Measurements from ENCODE around the gene TP53AIP1. TPM values are rescaled to one million over a fixed set of nuclear protein-coding genes. Genes with fewer than 3 reads are reported as not detected.

The TP53AIP1 gene
- total RNA-seq, 1 donor from 2014 or later, result 0.13 TPM

DNA sequence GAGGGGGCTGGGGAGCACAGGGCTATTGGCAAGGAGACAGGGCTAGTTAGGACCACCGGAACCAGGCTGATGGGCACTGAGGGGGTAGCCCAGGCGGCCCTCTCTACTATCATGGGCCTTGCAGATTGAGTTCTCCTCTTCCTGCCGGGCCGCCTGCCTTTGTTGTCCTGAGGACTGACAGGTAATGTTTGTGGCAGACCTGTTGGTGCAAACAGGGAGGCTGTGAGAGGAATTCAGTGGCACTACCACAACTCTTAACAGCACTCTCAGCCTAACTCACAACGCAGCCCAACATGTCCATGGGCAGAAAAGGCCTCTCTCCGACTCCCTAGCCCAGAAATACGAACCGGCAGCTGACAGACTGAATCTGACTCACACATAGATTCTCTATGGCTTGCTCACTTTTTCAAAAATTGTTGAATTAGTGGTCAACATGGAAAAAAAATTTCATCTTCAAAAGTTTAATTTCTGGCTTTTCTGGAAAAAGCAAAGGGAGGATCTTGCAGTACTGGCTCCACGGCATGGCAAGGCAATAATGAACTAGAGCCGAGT, 40.1 kb downstream of the TP53AIP1 start:
- Mint-ChIP-seq H3K9me3 (ENCODE audit: unreplicated experiment) (no peaks in the 10 kb centered on the region), H3K4me1 (ENCODE audit: unreplicated experiment) (peaks cover 34% of the 10 kb centered on the region), H3K27ac (ENCODE audit: unreplicated experiment) (no peak overlapping the region), H3K4me3 (ENCODE audit: unreplicated experiment) (no peak overlapping the region), H3K27me3 (ENCODE audit: unreplicated experiment) (peaks cover 34% of the 10 kb centered on the region), H3K36me3 (ENCODE audit: low read depth, unreplicated experiment) (no peaks in the 10 kb centered on the region)
- TF ChIP-seq, protein P1, sequence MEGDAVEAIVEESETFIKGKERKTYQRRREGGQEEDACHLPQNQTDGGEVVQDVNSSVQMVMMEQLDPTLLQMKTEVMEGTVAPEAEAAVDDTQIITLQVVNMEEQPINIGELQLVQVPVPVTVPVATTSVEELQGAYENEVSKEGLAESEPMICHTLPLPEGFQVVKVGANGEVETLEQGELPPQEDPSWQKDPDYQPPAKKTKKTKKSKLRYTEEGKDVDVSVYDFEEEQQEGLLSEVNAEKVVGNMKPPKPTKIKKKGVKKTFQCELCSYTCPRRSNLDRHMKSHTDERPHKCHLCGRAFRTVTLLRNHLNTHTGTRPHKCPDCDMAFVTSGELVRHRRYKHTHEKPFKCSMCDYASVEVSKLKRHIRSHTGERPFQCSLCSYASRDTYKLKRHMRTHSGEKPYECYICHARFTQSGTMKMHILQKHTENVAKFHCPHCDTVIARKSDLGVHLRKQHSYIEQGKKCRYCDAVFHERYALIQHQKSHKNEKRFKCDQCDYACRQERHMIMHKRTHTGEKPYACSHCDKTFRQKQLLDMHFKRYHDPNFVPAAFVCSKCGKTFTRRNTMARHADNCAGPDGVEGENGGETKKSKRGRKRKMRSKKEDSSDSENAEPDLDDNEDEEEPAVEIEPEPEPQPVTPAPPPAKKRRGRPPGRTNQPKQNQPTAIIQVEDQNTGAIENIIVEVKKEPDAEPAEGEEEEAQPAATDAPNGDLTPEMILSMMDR (IDR thresholded peaks at IDR 0.05; ENCODE audit: unreplicated experiment), result no peak
- no peak for DNase-seq (ENCODE audit: low spot score)

DNA sequence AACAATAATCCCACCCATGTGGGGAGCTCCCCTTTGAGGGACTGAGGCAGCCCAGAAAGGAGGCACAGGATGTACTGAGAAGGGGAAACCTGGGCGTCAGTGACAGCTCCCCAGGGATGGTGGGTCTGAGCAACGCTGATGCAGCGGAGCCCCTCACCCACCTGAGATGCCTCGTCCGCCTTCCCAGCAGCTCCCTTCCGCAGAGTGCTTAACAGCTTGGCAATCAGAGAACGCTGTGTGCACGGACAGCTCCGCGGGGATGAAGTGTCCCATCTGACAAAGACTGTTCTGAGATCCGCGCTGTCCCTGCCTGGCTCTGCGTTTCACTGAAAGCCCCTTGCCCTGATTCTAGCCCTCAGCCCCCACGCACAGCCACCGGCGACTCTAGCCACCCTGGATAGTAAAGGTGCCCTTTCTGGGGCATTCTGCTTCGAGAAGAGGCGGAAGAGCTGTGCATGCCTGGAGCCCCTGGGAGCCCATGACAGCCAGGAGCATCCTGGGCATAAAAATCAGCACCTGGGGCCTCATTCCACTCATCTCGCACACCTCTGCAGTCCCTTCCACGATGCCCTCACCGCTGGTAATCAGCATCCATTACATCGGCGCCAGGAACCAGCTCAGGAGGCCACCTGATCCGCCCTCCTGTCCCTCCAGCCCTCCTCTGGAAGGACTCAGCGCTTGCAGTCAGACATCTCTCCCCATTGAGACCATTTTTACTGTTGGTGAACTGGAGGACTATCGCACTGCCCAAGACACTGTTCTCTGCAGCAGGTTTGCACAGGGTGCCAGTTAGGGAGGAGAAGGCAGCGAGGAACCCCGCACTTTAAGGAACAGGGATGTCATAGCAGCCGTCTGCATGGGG, 40.8 kb downstream of the TP53AIP1 start:
- H3K27me3 Mint-ChIP-seq (ENCODE audit: unreplicated experiment), result peaks cover 34% of the 10 kb centered on the region
- no peaks in the 10 kb centered on the region for H3K36me3 Mint-ChIP-seq (ENCODE audit: low read depth, unreplicated experiment)
- DNase-seq (ENCODE audit: low spot score), result peak; percentile 32
- H3K4me1 Mint-ChIP-seq (ENCODE audit: unreplicated experiment), result peaks cover 34% of the 10 kb centered on the region
- no peaks in the 10 kb centered on the region for H3K9me3 Mint-ChIP-seq (ENCODE audit: unreplicated experiment)
- no peak overlapping the region for H3K4me3 Mint-ChIP-seq (ENCODE audit: unreplicated experiment)
- TF ChIP-seq, protein P1 (IDR thresholded peaks at IDR 0.05; ENCODE audit: unreplicated experiment), result no peak
- H3K27ac Mint-ChIP-seq (ENCODE audit: unreplicated experiment), result no peak overlapping the region

DNA sequence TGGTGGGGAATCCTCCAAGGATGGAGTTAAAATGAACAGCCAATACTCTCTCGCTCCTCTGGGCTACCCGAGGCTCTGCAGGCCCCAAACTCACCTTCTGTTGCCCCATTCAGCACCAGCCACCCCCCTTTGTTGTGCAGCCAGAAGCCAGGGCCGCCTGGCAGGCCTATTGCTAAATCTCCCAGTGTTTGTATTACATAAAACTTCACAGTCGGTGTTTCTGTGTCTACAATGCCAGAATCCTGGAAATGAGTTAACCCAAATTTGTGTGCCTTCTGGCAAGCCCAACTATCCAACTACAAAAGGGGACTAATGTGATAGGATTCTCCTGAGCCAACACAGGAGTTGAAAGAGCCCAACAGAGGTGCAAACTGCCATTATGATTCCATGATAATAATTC, 42.2 kb downstream of the TP53AIP1 start:
- H3K9me3 Mint-ChIP-seq (ENCODE audit: unreplicated experiment), result no peaks in the 10 kb centered on the region
- DNase-seq (ENCODE audit: low spot score), result no peak
- H3K4me3 Mint-ChIP-seq (ENCODE audit: unreplicated experiment), result no peak overlapping the region
- H3K4me1 Mint-ChIP-seq (ENCODE audit: unreplicated experiment), result peaks cover 31% of the 10 kb centered on the region
- no peaks in the 10 kb centered on the region for H3K36me3 Mint-ChIP-seq (ENCODE audit: low read depth, unreplicated experiment)
- H3K27ac Mint-ChIP-seq (ENCODE audit: unreplicated experiment), result no peak overlapping the region
- peaks cover 30% of the 10 kb centered on the region for H3K27me3 Mint-ChIP-seq (ENCODE audit: unreplicated experiment)
- TF ChIP-seq, protein P1 (IDR thresholded peaks at IDR 0.05; ENCODE audit: unreplicated experiment), result no peak

DNA sequence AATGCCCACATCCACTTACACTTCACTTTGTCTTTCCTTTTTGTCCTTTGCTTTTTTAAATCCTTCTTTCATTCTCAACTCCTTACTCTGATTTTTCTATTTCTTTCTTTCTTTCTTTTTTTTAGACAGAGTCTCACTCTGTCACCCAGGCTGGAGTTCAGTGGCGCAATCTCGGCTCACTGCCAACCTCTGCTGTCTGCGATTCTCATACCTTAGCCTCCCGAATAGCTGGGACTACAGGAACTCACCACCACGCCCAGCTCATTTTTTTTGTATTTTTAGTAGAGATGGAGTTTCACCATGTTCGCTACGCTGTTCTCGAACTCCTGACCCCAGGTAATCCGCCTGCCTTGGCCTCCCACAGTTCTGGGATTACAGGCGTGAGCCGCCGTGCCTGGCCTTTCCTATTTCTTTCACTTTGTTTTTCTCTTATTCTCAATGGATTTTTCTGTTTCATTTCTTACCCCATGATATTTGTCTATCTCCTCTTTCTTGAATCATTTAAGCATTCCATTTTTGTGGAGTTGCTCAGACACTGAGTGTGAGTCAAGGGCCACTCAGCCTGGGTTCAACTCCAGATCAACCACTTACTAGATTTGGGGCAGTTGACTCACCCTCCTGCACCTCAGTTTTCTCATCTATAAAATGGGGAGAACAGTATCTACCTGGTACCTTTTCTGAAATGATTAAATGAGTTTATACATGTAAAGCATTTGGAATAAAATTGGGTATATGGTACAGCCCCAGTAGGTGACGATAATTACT, 43.9 kb downstream of the TP53AIP1 start:
- TF ChIP-seq, protein P1 (IDR thresholded peaks at IDR 0.05; ENCODE audit: unreplicated experiment), result no peak
- peaks cover 22% of the 10 kb centered on the region for H3K27me3 Mint-ChIP-seq (ENCODE audit: unreplicated experiment)
- no peak for DNase-seq (ENCODE audit: low spot score)

More for the DNA sequence above, 43.9 kb downstream of the TP53AIP1 start:
- H3K27ac Mint-ChIP-seq (ENCODE audit: unreplicated experiment), result no peak overlapping the region
- no peaks in the 10 kb centered on the region for H3K9me3 Mint-ChIP-seq (ENCODE audit: unreplicated experiment)
- peaks cover 26% of the 10 kb centered on the region for H3K4me1 Mint-ChIP-seq (ENCODE audit: unreplicated experiment)
- H3K4me3 Mint-ChIP-seq (ENCODE audit: unreplicated experiment), result no peak overlapping the region
- H3K36me3 Mint-ChIP-seq (ENCODE audit: low read depth, unreplicated experiment), result no peaks in the 10 kb centered on the region
